HG03139 (cell line): ENCODE results near the gene C2orf72.
"Not testable (repeated sequence)": the region's sequence is repeated elsewhere in the genome, so short reads cannot be mapped to it uniquely, and the experiment has no call there.

Source experiments
- ATAC-seq: cut with Tn5 transposase; IDR thresholded peaks from one replicate; pipeline ENCODE4 v1.9.1; 2021; ENCODE audit not compliant: unreplicated experiment

C2orf72 gene

GRCh38 chr2:231067531-231067930, 30.2 kb downstream of the C2orf72 start:
- not testable (repeated sequence) for ATAC-seq

GRCh38 chr2:231068525-231069222, 31.4 kb downstream of the C2orf72 start:
- ATAC-seq: no peak

- no peak for ATAC-seq
Measured at GRCh38 chr2:231069379-231070054, 32.2 kb downstream of the C2orf72 start.

GRCh38 chr2:231084565-231084964, 47.2 kb downstream of the C2orf72 start:
- no peak for ATAC-seq

- ATAC-seq: no peak
Measured at GRCh38 chr2:231088754-231089153, 51.4 kb downstream of the C2orf72 start.

GRCh38 chr2:231093933-231094332, 56.6 kb downstream of the C2orf72 start:
- ATAC-seq: no peak

- no peak for ATAC-seq
Measured at GRCh38 chr2:231094736-231095346, 57.5 kb downstream of the C2orf72 start.
